ENCODE results near the gene ALX4.

GRCh38 chr11:44286911-44287310 lies 23.0 kb downstream of the ALX4 start:
- no peak for TF ChIP-seq POLR2AphosphoS5 (IDR thresholded peaks at IDR 0.05; ENCODE audit: low read depth, low read length)
- TF ChIP-seq POLR2A (IDR thresholded peaks at IDR 0.05; ENCODE audit: low read depth, low read length): no peak
- no peak for TF ChIP-seq TAF1 (IDR thresholded peaks at IDR 0.05; ENCODE audit: borderline replicate concordance, low read depth, low read length)

All from GM12892 (cell line).